Measurements from ENCODE around the gene MACROD2.

DNA sequence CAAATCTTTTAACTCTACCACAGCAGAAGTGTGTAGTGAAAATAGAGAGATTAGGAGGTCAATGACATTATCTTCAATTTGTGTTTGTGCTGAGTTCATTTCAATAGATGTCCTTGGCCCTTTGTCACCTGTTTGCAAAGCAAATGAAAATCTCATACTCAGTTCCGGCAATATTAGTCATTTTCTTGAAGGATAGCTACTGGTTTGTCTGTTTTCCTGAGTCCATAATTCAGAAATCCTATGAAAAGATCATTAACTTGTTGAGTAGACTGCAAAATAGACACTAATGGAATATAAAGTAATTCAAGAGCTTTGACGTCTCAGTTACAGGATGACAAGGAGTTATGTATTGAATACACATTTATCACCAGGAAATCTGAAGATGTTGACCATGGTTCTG lies 1163.2 kb downstream of the MACROD2 start:
- TF ChIP-seq, protein P1, sequence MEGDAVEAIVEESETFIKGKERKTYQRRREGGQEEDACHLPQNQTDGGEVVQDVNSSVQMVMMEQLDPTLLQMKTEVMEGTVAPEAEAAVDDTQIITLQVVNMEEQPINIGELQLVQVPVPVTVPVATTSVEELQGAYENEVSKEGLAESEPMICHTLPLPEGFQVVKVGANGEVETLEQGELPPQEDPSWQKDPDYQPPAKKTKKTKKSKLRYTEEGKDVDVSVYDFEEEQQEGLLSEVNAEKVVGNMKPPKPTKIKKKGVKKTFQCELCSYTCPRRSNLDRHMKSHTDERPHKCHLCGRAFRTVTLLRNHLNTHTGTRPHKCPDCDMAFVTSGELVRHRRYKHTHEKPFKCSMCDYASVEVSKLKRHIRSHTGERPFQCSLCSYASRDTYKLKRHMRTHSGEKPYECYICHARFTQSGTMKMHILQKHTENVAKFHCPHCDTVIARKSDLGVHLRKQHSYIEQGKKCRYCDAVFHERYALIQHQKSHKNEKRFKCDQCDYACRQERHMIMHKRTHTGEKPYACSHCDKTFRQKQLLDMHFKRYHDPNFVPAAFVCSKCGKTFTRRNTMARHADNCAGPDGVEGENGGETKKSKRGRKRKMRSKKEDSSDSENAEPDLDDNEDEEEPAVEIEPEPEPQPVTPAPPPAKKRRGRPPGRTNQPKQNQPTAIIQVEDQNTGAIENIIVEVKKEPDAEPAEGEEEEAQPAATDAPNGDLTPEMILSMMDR (conservative IDR thresholded peaks at IDR 0.05; ENCODE audit: low read depth, low read length) = no peak
- TF ChIP-seq EZH2 (IDR thresholded peaks at IDR 0.05; ENCODE audit: borderline replicate concordance, low read depth, low read length, poor library complexity, severe bottlenecking) = no peak
